ENCODE measurements around the gene KRTAP5-9. TPM values are rescaled to one million over a fixed set of nuclear protein-coding genes. Genes with fewer than 3 reads are reported as not detected.
"Not testable (repeated sequence)": the region's sequence is repeated elsewhere in the genome, so short reads cannot be mapped to it uniquely, and the experiment has no call there.

KRTAP5-9 gene
- total RNA-seq, 1 donor from 2014 or later = not detected

DNA sequence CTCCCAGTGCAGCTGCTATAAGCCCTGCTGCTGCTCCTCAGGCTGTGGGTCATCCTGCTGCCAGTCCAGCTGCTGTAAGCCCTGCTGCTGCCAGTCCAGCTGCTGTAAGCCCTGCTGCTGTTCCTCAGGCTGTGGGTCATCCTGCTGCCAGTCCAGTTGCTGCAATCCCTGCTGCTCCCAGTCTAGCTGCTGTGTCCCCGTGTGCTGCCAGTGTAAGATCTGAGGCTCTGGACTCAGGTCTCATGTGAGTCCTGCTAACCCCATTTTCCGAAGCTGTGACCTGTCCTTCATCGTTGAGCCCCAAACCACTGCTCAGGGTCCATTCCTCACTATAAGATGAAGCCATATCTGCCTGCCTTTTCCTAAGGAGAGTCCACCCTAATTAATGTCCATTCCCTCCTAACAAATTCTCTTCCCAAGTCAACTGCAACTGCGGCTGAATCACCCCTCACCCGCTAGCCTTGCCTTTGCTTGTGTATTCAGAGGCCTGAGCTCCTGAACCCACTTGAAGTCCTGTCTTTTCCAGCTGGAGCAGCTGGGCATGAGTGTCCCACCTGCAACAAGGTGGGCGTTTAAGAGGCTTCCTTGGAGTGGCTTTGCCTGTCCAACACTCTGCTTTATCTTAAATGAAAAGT, 20.5 kb upstream of the KRTAP5-9 start:
- H3K36me3 Mint-ChIP-seq (ENCODE audit: low read depth, unreplicated experiment) = peaks cover 5% of the 10 kb centered on the region
- H3K9me3 Mint-ChIP-seq (ENCODE audit: unreplicated experiment) = peaks cover 8% of the 10 kb centered on the region
- no peak overlapping the region for H3K4me3 Mint-ChIP-seq (ENCODE audit: unreplicated experiment)
- Histone ChIP-seq H3K4me2 (ENCODE audit: low read length) (no peak overlapping the region), H3K36me3 (ENCODE audit: insufficient read depth, low read length) (no peaks in the 10 kb centered on the region), H3K9me3 (ENCODE audit: insufficient read depth, low read depth, low read length) (no peaks in the 10 kb centered on the region), H3K4me1 (ENCODE audit: insufficient read depth, low read length) (no peaks in the 10 kb centered on the region), H4K20me1 (ENCODE audit: insufficient read depth, low read length) (no peaks in the 10 kb centered on the region), H3K4me3 (ENCODE audit: insufficient read depth, low read depth, low read length) (no peak overlapping the region), H2AFZ (ENCODE audit: low read depth, low read length) (no peak overlapping the region), H3K27ac (ENCODE audit: low read depth, low read length) (no peak overlapping the region), H3K79me2 (ENCODE audit: insufficient read depth, low read length) (no peaks in the 10 kb centered on the region), H3K27me3 (ENCODE audit: insufficient read depth, low read length) (no peaks in the 10 kb centered on the region), H3K9ac (ENCODE audit: low read length) (no peak overlapping the region)
- DNase-seq (ENCODE audit: low read depth) (no peak), FAIRE-seq (no peak)
- H3K27me3 Mint-ChIP-seq (ENCODE audit: low read depth, unreplicated experiment) = peaks cover 42% of the 10 kb centered on the region
- TF ChIP-seq EZH2 (IDR thresholded peaks at IDR 0.05; ENCODE audit: insufficient read depth, low read length) = no peak
- no peak overlapping the region for H3K27ac Mint-ChIP-seq (ENCODE audit: unreplicated experiment)
- no peaks in the 10 kb centered on the region for H3K4me1 Mint-ChIP-seq (ENCODE audit: low read depth, unreplicated experiment)

DNA sequence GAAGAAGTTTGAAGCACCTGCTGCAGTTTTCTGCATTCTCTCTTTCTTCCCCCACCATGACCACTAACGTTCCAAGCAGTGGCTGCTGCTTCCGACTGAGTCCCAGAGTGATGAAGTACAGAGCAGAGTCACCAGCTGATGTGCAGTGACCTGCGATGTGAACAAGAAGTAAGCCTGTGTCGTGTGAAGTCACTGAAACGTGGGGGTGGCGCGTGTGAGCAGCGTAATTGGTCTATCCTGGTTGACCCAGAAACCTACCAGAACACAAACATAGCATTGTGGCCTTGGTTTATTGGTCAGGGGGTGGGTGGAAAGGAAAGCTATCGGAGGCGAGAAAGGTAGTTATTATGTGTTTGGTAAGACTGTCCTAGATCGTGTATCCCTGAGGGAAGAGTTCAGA, 17.6 kb upstream of the KRTAP5-9 start:
- H3K27me3 ChIP-seq (ENCODE audit: insufficient read depth, low read length) = no peaks in the 10 kb centered on the region
- TF ChIP-seq, protein P1, sequence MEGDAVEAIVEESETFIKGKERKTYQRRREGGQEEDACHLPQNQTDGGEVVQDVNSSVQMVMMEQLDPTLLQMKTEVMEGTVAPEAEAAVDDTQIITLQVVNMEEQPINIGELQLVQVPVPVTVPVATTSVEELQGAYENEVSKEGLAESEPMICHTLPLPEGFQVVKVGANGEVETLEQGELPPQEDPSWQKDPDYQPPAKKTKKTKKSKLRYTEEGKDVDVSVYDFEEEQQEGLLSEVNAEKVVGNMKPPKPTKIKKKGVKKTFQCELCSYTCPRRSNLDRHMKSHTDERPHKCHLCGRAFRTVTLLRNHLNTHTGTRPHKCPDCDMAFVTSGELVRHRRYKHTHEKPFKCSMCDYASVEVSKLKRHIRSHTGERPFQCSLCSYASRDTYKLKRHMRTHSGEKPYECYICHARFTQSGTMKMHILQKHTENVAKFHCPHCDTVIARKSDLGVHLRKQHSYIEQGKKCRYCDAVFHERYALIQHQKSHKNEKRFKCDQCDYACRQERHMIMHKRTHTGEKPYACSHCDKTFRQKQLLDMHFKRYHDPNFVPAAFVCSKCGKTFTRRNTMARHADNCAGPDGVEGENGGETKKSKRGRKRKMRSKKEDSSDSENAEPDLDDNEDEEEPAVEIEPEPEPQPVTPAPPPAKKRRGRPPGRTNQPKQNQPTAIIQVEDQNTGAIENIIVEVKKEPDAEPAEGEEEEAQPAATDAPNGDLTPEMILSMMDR (IDR thresholded peaks at IDR 0.05; ENCODE audit: insufficient read depth, low read depth, low read length) = no peak
- TF ChIP-seq EZH2 (IDR thresholded peaks at IDR 0.05; ENCODE audit: insufficient read depth, low read length) = no peak
- Mint-ChIP-seq H3K27me3 (ENCODE audit: low read depth, unreplicated experiment) (peaks cover 39% of the 10 kb centered on the region), H3K4me3 (ENCODE audit: unreplicated experiment) (no peak overlapping the region), H3K4me1 (ENCODE audit: low read depth, unreplicated experiment) (no peaks in the 10 kb centered on the region), H3K27ac (ENCODE audit: unreplicated experiment) (no peak overlapping the region), H3K9me3 (ENCODE audit: unreplicated experiment) (peaks cover 6% of the 10 kb centered on the region), H3K36me3 (ENCODE audit: low read depth, unreplicated experiment) (peaks cover 5% of the 10 kb centered on the region)
- H3K27ac ChIP-seq (ENCODE audit: low read depth, low read length) = no peak overlapping the region
- DNase-seq (ENCODE audit: low read depth) (no peak), FAIRE-seq (no peak)
- no peaks in the 10 kb centered on the region for H3K79me2 ChIP-seq (ENCODE audit: insufficient read depth, low read length)
- no peaks in the 10 kb centered on the region for H3K9me3 ChIP-seq (ENCODE audit: insufficient read depth, low read depth, low read length)
- H3K36me3 ChIP-seq (ENCODE audit: insufficient read depth, low read length) = no peaks in the 10 kb centered on the region
- no peaks in the 10 kb centered on the region for H4K20me1 ChIP-seq (ENCODE audit: insufficient read depth, low read length)
- H3K4me2 ChIP-seq (ENCODE audit: low read length) = no peak overlapping the region
- H3K9ac ChIP-seq (ENCODE audit: low read length) = no peak overlapping the region
- no peaks in the 10 kb centered on the region for H3K4me1 ChIP-seq (ENCODE audit: insufficient read depth, low read length)
- no peak overlapping the region for H2AFZ ChIP-seq (ENCODE audit: low read depth, low read length)
- H3K4me3 ChIP-seq (ENCODE audit: insufficient read depth, low read depth, low read length) = no peak overlapping the region

DNA sequence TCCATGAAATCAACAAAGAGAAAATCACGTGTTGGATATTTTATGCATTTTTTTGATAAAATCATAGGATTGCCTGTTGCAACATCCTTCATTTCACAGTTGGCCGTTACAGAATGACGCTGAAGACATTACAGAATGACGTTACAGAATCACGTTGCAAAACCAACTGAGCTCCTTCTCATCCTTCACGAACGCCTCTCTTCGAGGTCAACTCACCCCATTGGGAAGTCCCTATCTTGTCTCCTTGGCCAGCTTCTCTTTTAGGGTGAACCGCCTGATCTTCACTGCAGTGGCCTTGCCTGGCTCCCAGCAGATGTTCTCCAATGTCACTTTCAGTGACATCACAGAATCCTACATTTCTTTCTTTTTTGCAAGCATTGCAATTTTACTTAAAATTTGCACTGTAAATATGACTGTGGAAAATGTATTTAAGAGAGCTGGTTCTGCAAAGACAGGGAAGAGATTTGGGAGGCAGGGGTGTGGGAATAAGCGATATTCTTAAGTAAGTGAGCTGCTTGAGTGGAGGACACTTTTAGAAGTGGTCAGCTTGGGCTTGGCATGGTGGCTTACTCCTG, 16.1 kb upstream of the KRTAP5-9 start:
- H3K27me3 Mint-ChIP-seq (ENCODE audit: low read depth, unreplicated experiment) = peaks cover 31% of the 10 kb centered on the region

DNA sequence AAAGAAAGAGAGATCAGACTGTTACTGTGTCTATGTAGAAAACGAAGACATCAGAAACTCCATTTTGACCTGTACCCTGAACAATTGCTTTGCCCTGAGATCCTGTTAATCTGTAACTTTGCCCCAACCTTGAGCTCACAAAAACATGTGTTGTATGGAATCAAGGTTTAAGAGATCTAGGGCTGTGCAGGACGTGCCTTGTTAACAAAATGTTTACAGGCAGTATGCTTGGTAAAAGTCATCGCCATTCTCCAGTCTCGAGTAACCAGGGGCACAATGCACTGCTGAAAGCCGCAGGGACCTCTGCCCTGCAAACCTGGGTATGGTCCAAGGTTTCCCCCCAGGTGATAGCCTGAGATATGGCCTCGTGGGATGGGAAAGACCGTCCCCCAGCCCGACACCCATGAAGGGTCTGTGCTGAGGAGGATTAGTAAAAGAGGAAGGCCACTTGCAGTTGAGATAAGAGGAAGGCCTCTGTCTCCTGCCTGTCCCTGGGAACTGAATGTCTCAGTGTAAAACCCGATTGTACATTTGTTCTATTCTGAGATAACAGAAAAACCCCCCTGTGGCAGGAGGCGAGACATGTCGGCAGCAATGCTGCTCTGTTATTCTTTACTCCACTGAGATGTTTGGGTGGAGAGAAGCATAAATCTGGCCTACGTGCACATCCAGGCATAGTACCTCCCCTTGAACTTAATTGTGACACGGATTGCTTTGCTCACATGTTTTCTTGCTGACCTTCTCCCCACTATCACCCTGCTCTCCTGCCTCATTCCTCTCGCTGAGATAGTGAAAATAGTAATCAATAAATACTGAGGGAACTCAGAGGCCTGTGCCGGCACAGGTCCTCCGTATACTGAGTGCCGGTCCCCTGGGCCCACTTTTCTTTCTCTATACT, 13.3 kb upstream of the KRTAP5-9 start:
- not testable (repeated sequence) for H3K4me1 Mint-ChIP-seq (ENCODE audit: low read depth, unreplicated experiment)

More for the DNA sequence above, 16.1 kb upstream of the KRTAP5-9 start:
- Histone ChIP-seq H3K4me3 (ENCODE audit: insufficient read depth, low read depth, low read length) (no peak overlapping the region), H4K20me1 (ENCODE audit: insufficient read depth, low read length) (no peaks in the 10 kb centered on the region), H3K27ac (ENCODE audit: low read depth, low read length) (no peak overlapping the region), H3K36me3 (ENCODE audit: insufficient read depth, low read length) (no peaks in the 10 kb centered on the region), H3K9ac (ENCODE audit: low read length) (no peak overlapping the region), H2AFZ (ENCODE audit: low read depth, low read length) (no peak overlapping the region), H3K4me1 (ENCODE audit: insufficient read depth, low read length) (no peaks in the 10 kb centered on the region), H3K79me2 (ENCODE audit: insufficient read depth, low read length) (no peaks in the 10 kb centered on the region), H3K4me2 (ENCODE audit: low read length) (no peak overlapping the region), H3K27me3 (ENCODE audit: insufficient read depth, low read length) (no peaks in the 10 kb centered on the region), H3K9me3 (ENCODE audit: insufficient read depth, low read depth, low read length) (no peaks in the 10 kb centered on the region)
- TF ChIP-seq EZH2 (IDR thresholded peaks at IDR 0.05; ENCODE audit: insufficient read depth, low read length) = no peak
- TF ChIP-seq, protein P1 (IDR thresholded peaks at IDR 0.05; ENCODE audit: insufficient read depth, low read depth, low read length) = no peak
- DNase-seq (ENCODE audit: low read depth) (no peak), FAIRE-seq (no peak)
- Mint-ChIP-seq H3K27ac (ENCODE audit: unreplicated experiment) (no peak overlapping the region), H3K4me3 (ENCODE audit: unreplicated experiment) (no peak overlapping the region), H3K4me1 (ENCODE audit: low read depth, unreplicated experiment) (no peaks in the 10 kb centered on the region), H3K36me3 (ENCODE audit: low read depth, unreplicated experiment) (peaks cover 2% of the 10 kb centered on the region), H3K9me3 (ENCODE audit: unreplicated experiment) (peaks cover 6% of the 10 kb centered on the region)

More for the DNA sequence above, 13.3 kb upstream of the KRTAP5-9 start:
- not testable (repeated sequence) for H3K36me3 ChIP-seq (ENCODE audit: insufficient read depth, low read length); H3K27ac Mint-ChIP-seq (ENCODE audit: unreplicated experiment); FAIRE-seq; H3K36me3 Mint-ChIP-seq (ENCODE audit: low read depth, unreplicated experiment); H3K9ac ChIP-seq (ENCODE audit: low read length); H3K4me2 ChIP-seq (ENCODE audit: low read length); H3K79me2 ChIP-seq (ENCODE audit: insufficient read depth, low read length); H4K20me1 ChIP-seq (ENCODE audit: insufficient read depth, low read length); H3K27ac ChIP-seq (ENCODE audit: low read depth, low read length); H3K4me1 ChIP-seq (ENCODE audit: insufficient read depth, low read length); H3K4me3 Mint-ChIP-seq (ENCODE audit: unreplicated experiment); H3K9me3 Mint-ChIP-seq (ENCODE audit: unreplicated experiment); H2AFZ ChIP-seq (ENCODE audit: low read depth, low read length); H3K27me3 ChIP-seq (ENCODE audit: insufficient read depth, low read length); H3K4me3 ChIP-seq (ENCODE audit: insufficient read depth, low read depth, low read length); DNase-seq (ENCODE audit: low read depth); H3K9me3 ChIP-seq (ENCODE audit: insufficient read depth, low read depth, low read length)
- peaks cover 18% of the 10 kb centered on the region for H3K27me3 Mint-ChIP-seq (ENCODE audit: low read depth, unreplicated experiment)

All from astrocyte (in vitro differentiated cells and primary cell).